ENCODE measurements around the gene ORC1. TPM values are rescaled to one million over a fixed set of nuclear protein-coding genes. Genes with fewer than 3 reads are reported as not detected.

ORC1 gene
- total RNA-seq, 2 experiments from 2014 or later = 1.1 to 1.3 TPM

DNA sequence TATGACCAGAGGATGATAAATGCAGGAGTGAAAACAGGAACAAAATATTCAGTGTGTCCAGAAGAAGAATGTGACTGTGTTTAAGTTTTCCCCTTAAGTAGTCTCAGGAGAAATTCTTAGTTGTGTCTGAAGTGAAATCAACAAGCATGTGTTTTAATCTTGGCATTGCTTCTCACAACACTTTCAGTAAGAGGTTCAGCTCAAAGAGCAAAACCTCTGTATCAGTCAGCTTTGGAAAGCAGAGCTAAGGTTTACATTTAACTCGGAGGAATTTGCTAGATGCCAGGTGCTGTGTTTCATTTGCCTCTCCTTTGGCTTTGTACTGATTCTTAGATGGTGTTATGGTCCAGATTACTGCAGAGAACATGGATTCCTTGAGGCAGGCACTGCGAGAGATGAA, 66.8 kb downstream of the ORC1 start:
- Histone ChIP-seq H3K4me1 (ENCODE audit: insufficient read depth, low read length) (no peaks in the 10 kb centered on the region), H3K36me3 (ENCODE audit: insufficient read depth, low read length) (no peaks in the 10 kb centered on the region), H3K27me3 (ENCODE audit: control insufficient read depth in 1 of 2, insufficient read depth in 2 of 2, low read length in 2 of 2) (no peaks in the 10 kb centered on the region), H3K27ac (ENCODE audit: low read depth in 1 of 2, low read length in 2 of 2) (no peak overlapping the region), H3K4me3 (ENCODE audit: low read length) (no peak overlapping the region), H3K9me3 (ENCODE audit: control insufficient read depth in 1 of 2, insufficient read depth in 1 of 2, low read length in 2 of 2) (no peaks in the 10 kb centered on the region)
- Mint-ChIP-seq H3K9me3 (no peaks in the 10 kb centered on the region), H3K4me1 (ENCODE audit: low read depth) (no peaks in the 10 kb centered on the region), H3K4me3 (no peak overlapping the region), H3K36me3 (ENCODE audit: low read depth) (peaks cover 30% of the 10 kb centered on the region), H3K27me3 (no peaks in the 10 kb centered on the region), H3K27ac (no peak overlapping the region)
- POLR2A ChIA-PET = no interaction called here
- intact Hi-C loops (cut with DNase I, micrococcal nuclease) = no loop called here
- ATAC-seq (ENCODE audit: poor library complexity) (no peak), DNase-seq (no peak)
- CTCF ChIA-PET = no interaction called here
- TF ChIP-seq, protein P1, sequence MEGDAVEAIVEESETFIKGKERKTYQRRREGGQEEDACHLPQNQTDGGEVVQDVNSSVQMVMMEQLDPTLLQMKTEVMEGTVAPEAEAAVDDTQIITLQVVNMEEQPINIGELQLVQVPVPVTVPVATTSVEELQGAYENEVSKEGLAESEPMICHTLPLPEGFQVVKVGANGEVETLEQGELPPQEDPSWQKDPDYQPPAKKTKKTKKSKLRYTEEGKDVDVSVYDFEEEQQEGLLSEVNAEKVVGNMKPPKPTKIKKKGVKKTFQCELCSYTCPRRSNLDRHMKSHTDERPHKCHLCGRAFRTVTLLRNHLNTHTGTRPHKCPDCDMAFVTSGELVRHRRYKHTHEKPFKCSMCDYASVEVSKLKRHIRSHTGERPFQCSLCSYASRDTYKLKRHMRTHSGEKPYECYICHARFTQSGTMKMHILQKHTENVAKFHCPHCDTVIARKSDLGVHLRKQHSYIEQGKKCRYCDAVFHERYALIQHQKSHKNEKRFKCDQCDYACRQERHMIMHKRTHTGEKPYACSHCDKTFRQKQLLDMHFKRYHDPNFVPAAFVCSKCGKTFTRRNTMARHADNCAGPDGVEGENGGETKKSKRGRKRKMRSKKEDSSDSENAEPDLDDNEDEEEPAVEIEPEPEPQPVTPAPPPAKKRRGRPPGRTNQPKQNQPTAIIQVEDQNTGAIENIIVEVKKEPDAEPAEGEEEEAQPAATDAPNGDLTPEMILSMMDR (IDR thresholded peaks at IDR 0.05) = no peak

DNA sequence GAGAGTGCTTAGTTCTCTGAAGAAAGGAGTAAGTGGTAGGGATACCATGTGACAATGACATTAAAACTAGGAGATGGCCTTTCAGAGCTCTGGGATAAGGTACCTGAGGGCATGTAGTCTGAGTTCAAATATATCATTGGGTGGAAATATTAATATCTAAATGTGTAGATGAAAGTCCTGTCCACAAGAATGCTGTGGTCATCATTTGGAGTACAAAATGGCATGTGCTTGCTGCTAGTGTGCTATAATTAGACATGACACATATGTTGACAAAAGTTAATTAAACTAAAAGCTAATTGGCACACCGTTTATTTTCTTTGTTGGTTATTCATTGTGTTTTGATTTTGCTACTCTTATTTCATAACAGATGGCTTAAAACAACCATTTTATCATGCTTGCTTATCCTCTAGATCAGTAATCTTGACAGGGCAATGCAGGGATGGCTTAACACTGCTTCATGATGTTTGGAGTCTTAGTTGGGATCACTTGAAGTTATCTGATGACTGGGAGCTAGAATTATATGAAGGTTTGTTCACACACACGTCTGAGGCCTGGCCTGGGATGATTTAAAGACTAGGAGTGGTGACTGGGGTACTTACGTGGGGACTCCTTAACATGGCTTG, 69.2 kb downstream of the ORC1 start:
- Mint-ChIP-seq H3K27me3 (no peaks in the 10 kb centered on the region), H3K36me3 (ENCODE audit: low read depth) (peaks cover 30% of the 10 kb centered on the region), H3K27ac (no peak overlapping the region), H3K4me3 (no peak overlapping the region), H3K9me3 (no peaks in the 10 kb centered on the region), H3K4me1 (ENCODE audit: low read depth) (no peaks in the 10 kb centered on the region)
- TF ChIP-seq, protein P1 (IDR thresholded peaks at IDR 0.05) = no peak
- ChIA-PET CTCF (interaction anchor here (1.1 kb wide), 1 partner anchor 41 kb away, joined by 3 read pairs; no protein-coding TSS in a partner anchor), POLR2A (no interaction called here)
- Histone ChIP-seq H3K4me1 (ENCODE audit: insufficient read depth, low read length) (no peaks in the 10 kb centered on the region), H3K9me3 (ENCODE audit: control insufficient read depth in 1 of 2, insufficient read depth in 1 of 2, low read length in 2 of 2) (no peaks in the 10 kb centered on the region), H3K36me3 (ENCODE audit: insufficient read depth, low read length) (no peaks in the 10 kb centered on the region), H3K27me3 (ENCODE audit: control insufficient read depth in 1 of 2, insufficient read depth in 2 of 2, low read length in 2 of 2) (no peaks in the 10 kb centered on the region), H3K4me3 (ENCODE audit: low read length) (no peak overlapping the region), H3K27ac (ENCODE audit: low read depth in 1 of 2, low read length in 2 of 2) (no peak overlapping the region)
- ATAC-seq (ENCODE audit: poor library complexity) (no peak), DNase-seq (no peak)
- intact Hi-C loops (cut with DNase I, micrococcal nuclease) = no loop called here

DNA sequence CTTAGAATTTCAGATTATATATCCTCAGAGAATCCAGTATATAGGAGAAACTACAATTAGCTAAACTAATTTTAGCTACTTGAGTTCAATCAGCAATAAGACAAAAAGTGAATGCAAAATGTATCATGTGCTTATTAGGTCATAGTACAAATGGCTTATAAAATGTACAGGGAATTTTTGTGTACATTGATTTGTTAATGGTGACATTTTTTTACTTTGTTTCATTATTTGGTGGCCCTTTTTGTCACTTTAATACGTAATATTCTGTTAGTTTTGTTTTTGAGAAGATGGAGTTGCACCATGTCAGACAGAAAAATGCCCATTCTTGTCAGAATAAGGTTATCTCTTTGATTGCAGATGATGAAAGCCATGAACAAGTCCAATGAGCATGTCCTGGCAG, 71.8 kb downstream of the ORC1 start:
- DNase-seq (no peak), ATAC-seq (ENCODE audit: poor library complexity) (no peak)
- CTCF ChIA-PET = no interaction called here
- Histone ChIP-seq H3K36me3 (ENCODE audit: insufficient read depth, low read length) (no peaks in the 10 kb centered on the region), H3K27me3 (ENCODE audit: control insufficient read depth in 1 of 2, insufficient read depth in 2 of 2, low read length in 2 of 2) (no peaks in the 10 kb centered on the region), H3K4me1 (ENCODE audit: insufficient read depth, low read length) (no peaks in the 10 kb centered on the region), H3K27ac (ENCODE audit: low read depth in 1 of 2, low read length in 2 of 2) (no peak overlapping the region), H3K9me3 (ENCODE audit: control insufficient read depth in 1 of 2, insufficient read depth in 1 of 2, low read length in 2 of 2) (no peaks in the 10 kb centered on the region), H3K4me3 (ENCODE audit: low read length) (no peak overlapping the region)
- H3K4me1 Mint-ChIP-seq (ENCODE audit: low read depth) = no peaks in the 10 kb centered on the region
- H3K4me3 Mint-ChIP-seq = no peak overlapping the region
- no peaks in the 10 kb centered on the region for H3K9me3 Mint-ChIP-seq
- TF ChIP-seq, protein P1 (IDR thresholded peaks at IDR 0.05) = no peak
- POLR2A ChIA-PET = no interaction called here
- H3K36me3 Mint-ChIP-seq (ENCODE audit: low read depth) = peaks cover 18% of the 10 kb centered on the region
- H3K27ac Mint-ChIP-seq = no peak overlapping the region
- intact Hi-C loops (cut with DNase I, micrococcal nuclease) = no loop called here
- H3K27me3 Mint-ChIP-seq = no peaks in the 10 kb centered on the region

All from CD4-positive, alpha-beta T cell (primary cell).